Sigmoid colon (tissue), 4 donors: Measurements from ENCODE around the gene GREM2.

Experiments
- EP300 ChIP-seq, 4 donors: sonication (generic); formaldehyde crosslinking; IDR thresholded peaks; one replicate each; pipeline ENCODE4 v1.6.1; 2017; ENCODE audit warnings: antibody characterized with exemption in 4 of 4
- POLR2A ChIP-seq, 2 donors: fragments of 450-650 bp; IDR thresholded peaks; one replicate each; pipeline ENCODE4 v1.6.1; 2016; ENCODE audit warnings: antibody characterized with exemption in 2 of 2, mild to moderate bottlenecking in 2 of 2, moderate library complexity in 2 of 2
- POLR2AphosphoS5 ChIP-seq, 4 donors: sonication (generic); formaldehyde crosslinking; IDR thresholded peaks; one replicate each; pipeline ENCODE4 v1.6.1; 2017; ENCODE audit warnings: antibody characterized with exemption in 4 of 4
- TF ChIP-seq, protein P1 (sequence below), 4 experiments: fragments of 450-650 bp in 3 of 4; fragments of 200-600 bp in 1 of 4; IDR thresholded peaks; one replicate each; pipeline ENCODE4 v1.5.1; 2016 to 2019; ENCODE audit warnings: antibody characterized with exemption in 4 of 4, mild to moderate bottlenecking in 3 of 4, moderate library complexity in 2 of 4

DNA sequence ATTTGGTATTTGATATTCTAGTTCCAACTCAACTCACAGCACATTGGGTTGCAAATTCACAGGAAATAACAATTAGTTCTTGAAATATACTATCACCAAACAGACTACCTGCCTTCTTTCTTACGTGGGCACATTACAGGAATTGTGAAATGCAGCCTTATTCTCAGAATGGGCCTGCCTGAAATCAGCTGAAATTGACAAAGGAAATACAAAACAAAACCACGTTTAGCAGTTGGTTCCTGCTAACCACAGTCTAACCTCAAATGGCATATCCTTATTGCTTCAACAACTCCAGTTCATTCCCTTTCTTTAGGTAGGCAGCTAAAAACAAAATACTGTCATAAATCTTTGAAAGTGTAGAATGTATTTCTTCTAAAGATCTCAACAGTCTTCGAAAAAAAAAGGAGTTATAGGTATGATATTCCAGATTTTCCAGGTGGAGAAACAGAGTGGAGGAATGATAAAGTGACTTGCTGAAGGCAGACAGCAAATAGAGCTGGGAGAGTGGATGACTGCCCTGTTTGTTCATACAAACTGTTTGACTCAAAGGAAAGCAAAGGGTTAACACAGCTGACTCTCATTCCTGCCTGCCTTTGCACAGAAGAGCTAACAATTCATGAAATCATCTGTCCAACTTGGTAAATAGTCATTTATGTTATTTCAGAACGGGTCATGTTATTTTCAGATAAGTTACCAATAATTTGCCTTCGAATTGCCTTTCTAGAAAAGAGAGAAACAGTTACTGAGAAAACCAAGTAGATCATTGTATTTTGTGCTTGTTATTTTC is 1.6 kb upstream of the GREM2 start:
- TF ChIP-seq POLR2A (IDR thresholded peaks at IDR 0.05) (no peak), EP300 (IDR thresholded peaks at IDR 0.05) (no peak), POLR2AphosphoS5 (IDR thresholded peaks at IDR 0.05) (no peak)
- TF ChIP-seq, protein P1, sequence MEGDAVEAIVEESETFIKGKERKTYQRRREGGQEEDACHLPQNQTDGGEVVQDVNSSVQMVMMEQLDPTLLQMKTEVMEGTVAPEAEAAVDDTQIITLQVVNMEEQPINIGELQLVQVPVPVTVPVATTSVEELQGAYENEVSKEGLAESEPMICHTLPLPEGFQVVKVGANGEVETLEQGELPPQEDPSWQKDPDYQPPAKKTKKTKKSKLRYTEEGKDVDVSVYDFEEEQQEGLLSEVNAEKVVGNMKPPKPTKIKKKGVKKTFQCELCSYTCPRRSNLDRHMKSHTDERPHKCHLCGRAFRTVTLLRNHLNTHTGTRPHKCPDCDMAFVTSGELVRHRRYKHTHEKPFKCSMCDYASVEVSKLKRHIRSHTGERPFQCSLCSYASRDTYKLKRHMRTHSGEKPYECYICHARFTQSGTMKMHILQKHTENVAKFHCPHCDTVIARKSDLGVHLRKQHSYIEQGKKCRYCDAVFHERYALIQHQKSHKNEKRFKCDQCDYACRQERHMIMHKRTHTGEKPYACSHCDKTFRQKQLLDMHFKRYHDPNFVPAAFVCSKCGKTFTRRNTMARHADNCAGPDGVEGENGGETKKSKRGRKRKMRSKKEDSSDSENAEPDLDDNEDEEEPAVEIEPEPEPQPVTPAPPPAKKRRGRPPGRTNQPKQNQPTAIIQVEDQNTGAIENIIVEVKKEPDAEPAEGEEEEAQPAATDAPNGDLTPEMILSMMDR (IDR thresholded peaks at IDR 0.05): no peak
